SK-N-SH treated with all-trans-retinoic acid at 6 μM for 48 hours (cell line): ENCODE data around the gene SV2B.

Experiments
- ATAC-seq: fragments of 200-7000 bp; cut with Tn5 transposase; 3 replicates; pipeline ENCODE4 v1.9.1; 2020; ENCODE audit warnings: mild to moderate bottlenecking, moderate library complexity
- BACH2 ChIP-seq: fragments of 250-450 bp; sonication (Bioruptor Pico); IDR thresholded peaks from 2 replicates; pipeline ENCODE4 v1.9.0; 2021; ENCODE audit warnings: mild to moderate bottlenecking, borderline replicate concordance
- CSRNP3 ChIP-seq: fragments of 250-450 bp; sonication (Bioruptor Pico); IDR thresholded peaks from 2 replicates; pipeline ENCODE4 v1.5.1; 2021; ENCODE audit warnings: mild to moderate bottlenecking, moderate library complexity
- GLIS3 ChIP-seq: fragments of 250-450 bp; sonication (Bioruptor Pico); IDR thresholded peaks from 2 replicates; pipeline ENCODE4 v1.5.0; 2020; ENCODE audit warnings: mild to moderate bottlenecking, moderate library complexity
- ISL1 ChIP-seq: fragments of 250-450 bp; sonication (Bioruptor Pico); IDR thresholded peaks from 2 replicates; pipeline ENCODE4 v2.1.2; 2022; ENCODE audit warnings: mild to moderate bottlenecking, moderate library complexity
- OSR1 ChIP-seq: fragments of 250-450 bp; sonication (Bioruptor Pico); IDR thresholded peaks from 2 replicates; pipeline ENCODE4 v1.8.0; 2022; ENCODE audit warnings: moderate library complexity, mild to moderate bottlenecking, inconsistent platforms
- PATZ1 ChIP-seq: fragments of 250-450 bp; sonication (Bioruptor Pico); IDR thresholded peaks from 2 replicates; pipeline ENCODE4 v1.8.0; 2020; ENCODE audit warnings: mild to moderate bottlenecking, moderate library complexity, borderline replicate concordance
- POU6F1 ChIP-seq: fragments of 250-450 bp; sonication (Bioruptor Pico); IDR thresholded peaks from 2 replicates; pipeline ENCODE4 v1.8.0; 2021; ENCODE audit warnings: low read depth, mild to moderate bottlenecking, moderate library complexity, borderline replicate concordance
- PPARA ChIP-seq: fragments of 250-450 bp; sonication (Bioruptor Pico); IDR thresholded peaks from 2 replicates; pipeline ENCODE4 v1.5.0; 2020; ENCODE audit warnings: mild to moderate bottlenecking, borderline replicate concordance
- TOX ChIP-seq: fragments of 250-450 bp; sonication (Bioruptor Pico); IDR thresholded peaks from 2 replicates; pipeline ENCODE4 v1.8.0; 2021; ENCODE audit warnings: mild to moderate bottlenecking, moderate library complexity, borderline replicate concordance
- TSHZ2 ChIP-seq: fragments of 250-450 bp; sonication (Bioruptor Pico); IDR thresholded peaks from 2 replicates; pipeline ENCODE4 v1.5.0; 2020; ENCODE audit warnings: mild to moderate bottlenecking, moderate library complexity
- ZC3H10 ChIP-seq: fragments of 250-450 bp; sonication (Bioruptor Pico); IDR thresholded peaks from 2 replicates; pipeline ENCODE4 v1.5.1; 2021; ENCODE audit warnings: mild to moderate bottlenecking, moderate library complexity
- ZFP30 ChIP-seq: fragments of 450-650 bp; formaldehyde crosslinking; IDR thresholded peaks from 2 replicates; pipeline ENCODE4 v1.5.0; 2022; ENCODE audit warnings: mild to moderate bottlenecking, moderate library complexity
- ZNF565 ChIP-seq: fragments of 450-650 bp; formaldehyde crosslinking; conservative IDR thresholded peaks from 2 replicates; pipeline ENCODE4 v1.5.0; 2020; ENCODE audit warnings: low read depth, mild to moderate bottlenecking, moderate library complexity

The SV2B gene

GRCh38 chr15:91279486-91279885 is 179.4 kb downstream of the SV2B start (continued):
- TF ChIP-seq PATZ1 (CRISPR knock-in tag) = no peak

- TF ChIP-seq TOX (CRISPR knock-in tag) = no peak
- no peak for TF ChIP-seq PATZ1 (CRISPR knock-in tag)
- TF ChIP-seq POU6F1 (CRISPR knock-in tag) = no peak
- TF ChIP-seq ZNF565 (CRISPR knock-in tag) = no peak
- no peak for TF ChIP-seq BACH2 (CRISPR knock-in tag)
- TF ChIP-seq OSR1 = no peak
- no peak for TF ChIP-seq PPARA
- ATAC-seq = no peak
These were observed 181.9 kb downstream of the SV2B start for GRCh38 chr15:91281947-91282346.

- ATAC-seq = no peak
These were observed 182.4 kb downstream of the SV2B start for GRCh38 chr15:91282486-91282885.

More at GRCh38 chr15:91282486-91282885, 182.4 kb downstream of the SV2B start:
- TF ChIP-seq PPARA = no peak
- TF ChIP-seq GLIS3 = no peak
- no peak for TF ChIP-seq ZNF565 (CRISPR knock-in tag)
- no peak for TF ChIP-seq POU6F1 (CRISPR knock-in tag)
- TF ChIP-seq ISL1 (CRISPR knock-in tag) = no peak
- TF ChIP-seq CSRNP3 (CRISPR knock-in tag) = no peak
- TF ChIP-seq TSHZ2 = no peak
- TF ChIP-seq ZFP30 = no peak
- no peak for TF ChIP-seq ZC3H10 (CRISPR knock-in tag)
